Ishikawa (cell line): ENCODE data around the gene STAB1.

Experiments
- EGR1 ChIP-seq: IDR thresholded peaks from 2 replicates; pipeline ENCODE4 v1.6.1; 2012
- EP300 ChIP-seq: IDR thresholded peaks from 2 replicates; pipeline ENCODE4 v1.6.1; 2012; ENCODE audit warnings: borderline replicate concordance
- TAF1 ChIP-seq: IDR thresholded peaks from 2 replicates; pipeline ENCODE4 v1.6.1; 2012; ENCODE audit warnings: low read depth, mild to moderate bottlenecking
- YY1 ChIP-seq: IDR thresholded peaks from 2 replicates; pipeline ENCODE4 v1.6.1; 2012; ENCODE audit warnings: low read depth
- TF ChIP-seq, protein P1 (sequence below): IDR thresholded peaks from 2 replicates; pipeline ENCODE4 v1.6.1; 2012
- TF ChIP-seq, protein P2 (sequence below): IDR thresholded peaks from 2 replicates; pipeline ENCODE4 v1.6.1; 2012; ENCODE audit warnings: low read depth, mild to moderate bottlenecking

DNA sequence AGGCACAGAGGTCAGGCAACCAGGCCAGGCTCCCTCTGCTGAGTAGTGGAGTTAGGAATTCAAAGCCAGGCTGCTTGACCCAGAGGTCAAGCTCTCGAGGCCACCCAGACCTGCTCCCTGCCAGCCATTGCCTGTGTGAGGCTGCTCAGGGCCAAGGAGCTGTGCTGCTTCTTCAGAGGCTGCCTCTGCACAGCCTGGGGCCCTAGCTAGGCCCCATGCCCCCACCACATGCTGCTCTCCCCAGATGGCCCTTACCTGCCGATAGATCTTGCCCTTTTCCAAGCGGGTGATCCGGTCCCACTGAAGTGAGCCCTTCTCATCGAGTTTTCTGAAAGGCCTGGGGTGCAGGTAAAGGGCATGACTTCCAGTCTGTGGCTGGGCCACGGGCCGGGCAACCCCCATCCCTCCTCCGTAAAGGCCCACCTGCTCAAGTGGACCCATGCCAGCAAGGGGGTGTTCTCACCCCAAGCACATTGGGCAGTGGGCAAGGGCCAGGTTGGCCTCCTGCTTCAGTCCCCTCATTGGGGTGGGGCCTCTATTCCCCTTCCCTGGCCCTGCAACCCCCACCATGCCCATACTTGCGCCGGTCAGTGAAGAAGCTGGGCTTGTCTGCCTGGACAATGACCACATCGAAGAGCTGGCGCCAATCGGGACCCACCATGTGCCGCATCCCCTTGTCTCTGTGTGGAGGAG is 32.0 kb downstream of the STAB1 start:
- TF ChIP-seq, protein P1, sequence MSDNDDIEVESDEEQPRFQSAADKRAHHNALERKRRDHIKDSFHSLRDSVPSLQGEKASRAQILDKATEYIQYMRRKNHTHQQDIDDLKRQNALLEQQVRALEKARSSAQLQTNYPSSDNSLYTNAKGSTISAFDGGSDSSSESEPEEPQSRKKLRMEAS = no peak
- TF ChIP-seq EP300 = no peak
- TF ChIP-seq, protein P2, sequence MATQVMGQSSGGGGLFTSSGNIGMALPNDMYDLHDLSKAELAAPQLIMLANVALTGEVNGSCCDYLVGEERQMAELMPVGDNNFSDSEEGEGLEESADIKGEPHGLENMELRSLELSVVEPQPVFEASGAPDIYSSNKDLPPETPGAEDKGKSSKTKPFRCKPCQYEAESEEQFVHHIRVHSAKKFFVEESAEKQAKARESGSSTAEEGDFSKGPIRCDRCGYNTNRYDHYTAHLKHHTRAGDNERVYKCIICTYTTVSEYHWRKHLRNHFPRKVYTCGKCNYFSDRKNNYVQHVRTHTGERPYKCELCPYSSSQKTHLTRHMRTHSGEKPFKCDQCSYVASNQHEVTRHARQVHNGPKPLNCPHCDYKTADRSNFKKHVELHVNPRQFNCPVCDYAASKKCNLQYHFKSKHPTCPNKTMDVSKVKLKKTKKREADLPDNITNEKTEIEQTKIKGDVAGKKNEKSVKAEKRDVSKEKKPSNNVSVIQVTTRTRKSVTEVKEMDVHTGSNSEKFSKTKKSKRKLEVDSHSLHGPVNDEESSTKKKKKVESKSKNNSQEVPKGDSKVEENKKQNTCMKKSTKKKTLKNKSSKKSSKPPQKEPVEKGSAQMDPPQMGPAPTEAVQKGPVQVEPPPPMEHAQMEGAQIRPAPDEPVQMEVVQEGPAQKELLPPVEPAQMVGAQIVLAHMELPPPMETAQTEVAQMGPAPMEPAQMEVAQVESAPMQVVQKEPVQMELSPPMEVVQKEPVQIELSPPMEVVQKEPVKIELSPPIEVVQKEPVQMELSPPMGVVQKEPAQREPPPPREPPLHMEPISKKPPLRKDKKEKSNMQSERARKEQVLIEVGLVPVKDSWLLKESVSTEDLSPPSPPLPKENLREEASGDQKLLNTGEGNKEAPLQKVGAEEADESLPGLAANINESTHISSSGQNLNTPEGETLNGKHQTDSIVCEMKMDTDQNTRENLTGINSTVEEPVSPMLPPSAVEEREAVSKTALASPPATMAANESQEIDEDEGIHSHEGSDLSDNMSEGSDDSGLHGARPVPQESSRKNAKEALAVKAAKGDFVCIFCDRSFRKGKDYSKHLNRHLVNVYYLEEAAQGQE = no peak
- TF ChIP-seq EGR1 = no peak
- TF ChIP-seq TAF1 = no peak
- TF ChIP-seq YY1 = no peak
